HL-60 (cell line): ENCODE measurements around the gene FAF1.

ENCODE experiments used
- DNase-seq, 2 experiments: peaks; one replicate each; pipeline ENCODE4 v3.0.0-alpha.2; 2010 to 2020; ENCODE audit warnings: low read depth in 1 of 2, low spot score in 1 of 2
- H3K27ac ChIP-seq: fragments of 250-450 bp; sonication (Bioruptor Pico); replicated peaks from 2 replicates; pipeline ENCODE4 v1.5.1; 2020; ENCODE audit warnings: mild to moderate bottlenecking, moderate library complexity
- H3K27me3 ChIP-seq: fragments of 250-450 bp; sonication (Bioruptor Pico); 2 replicates; pipeline ENCODE4 v1.5.1; 2021; ENCODE audit warnings: mild to moderate bottlenecking, moderate library complexity; ENCODE audit not compliant: insufficient read depth, poor library complexity, severe bottlenecking
- H3K4me3 ChIP-seq: replicated peaks from 2 replicates; pipeline ENCODE4 v1.5.1; 2011; ENCODE audit warnings: mild to moderate bottlenecking, control low read depth, low read length; ENCODE audit not compliant: insufficient read depth
- CTCF ChIP-seq: IDR thresholded peaks from one replicate; pipeline ENCODE4 v1.5.1; 2011; ENCODE audit warnings: low read length, control low read depth, inconsistent platforms; ENCODE audit not compliant: insufficient read depth
- GABPA ChIP-seq: IDR thresholded peaks from 2 replicates; pipeline ENCODE4 v1.6.1; 2012; ENCODE audit warnings: low read depth
- POLR2AphosphoS5 ChIP-seq: IDR thresholded peaks from 2 replicates; pipeline ENCODE4 v1.6.1; 2012; ENCODE audit warnings: low read depth
- REST ChIP-seq: IDR thresholded peaks from 2 replicates; pipeline ENCODE4 v1.6.1; 2012; ENCODE audit warnings: low read depth; ENCODE audit not compliant: insufficient replicate concordance
- SPI1 ChIP-seq: IDR thresholded peaks from 2 replicates; pipeline ENCODE4 v1.6.1; 2012; ENCODE audit warnings: low read depth, mild to moderate bottlenecking, borderline replicate concordance

FAF1 gene

DNA sequence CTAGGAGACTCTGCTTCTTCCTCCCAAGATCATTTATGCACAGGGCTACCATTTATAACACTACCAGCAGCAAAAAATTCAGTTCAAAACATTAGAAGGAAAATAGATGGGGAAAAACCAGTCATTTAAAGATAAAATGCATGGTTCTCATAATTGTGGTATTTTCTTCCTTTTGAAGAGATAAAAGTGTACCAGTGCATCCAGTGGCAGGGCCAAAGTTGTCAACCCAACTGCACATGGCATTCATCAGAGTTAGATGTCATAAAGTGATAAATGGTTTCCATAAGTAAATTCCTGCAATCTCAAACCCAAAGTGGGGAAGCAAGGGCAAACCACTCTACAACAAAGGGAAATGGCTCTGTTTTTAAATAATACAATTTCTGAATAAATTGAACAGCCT lies 417.7 kb downstream of the FAF1 start:
- H3K27ac ChIP-seq: no peak overlapping the region
- no peak overlapping the region for H3K4me3 ChIP-seq
- TF ChIP-seq SPI1 (no peak), POLR2AphosphoS5 (no peak), REST (no peak), GABPA (no peak), CTCF (no peak)

GRCh38 chr1:50538476-50538875 lies 421.6 kb downstream of the FAF1 start:
- TF ChIP-seq CTCF (no peak), POLR2AphosphoS5 (no peak), GABPA (no peak), SPI1 (no peak), REST (no peak)
- no peak overlapping the region for H3K4me3 ChIP-seq
- no peaks in the 10 kb centered on the region for H3K27me3 ChIP-seq
- H3K27ac ChIP-seq: no peak overlapping the region
- DNase-seq: no peak

More for the DNA sequence above, 417.7 kb downstream of the FAF1 start:
- H3K27me3 ChIP-seq: no peaks in the 10 kb centered on the region
- no peak for DNase-seq

- H3K4me3 ChIP-seq: no peak overlapping the region
- H3K27ac ChIP-seq: no peak overlapping the region
- H3K27me3 ChIP-seq: no peaks in the 10 kb centered on the region
- DNase-seq: no peak
- TF ChIP-seq CTCF (no peak), GABPA (no peak), REST (no peak), SPI1 (no peak), POLR2AphosphoS5 (no peak)
These were observed 428.5 kb downstream of the FAF1 start for GRCh38 chr1:50531601-50532000.
